Osteoblast (primary cell): ENCODE results near the gene GNG13. TPM values are rescaled to one million over a fixed set of nuclear protein-coding genes. Genes with fewer than 3 reads are reported as not detected.

ENCODE experiments used
- DNase-seq: peaks from one replicate; pipeline ENCODE4 v3.0.0; 2011; ENCODE audit warnings: low spot score, mixed read lengths; ENCODE audit not compliant: insufficient read length; ENCODE audit errors: missing footprints
- H2AFZ ChIP-seq: 2 replicates; pipeline ENCODE4 v1.6.0; 2011; ENCODE audit warnings: mild to moderate bottlenecking, low read length
- H3K27ac ChIP-seq: 2 replicates; pipeline ENCODE4 v1.5.1; 2011; ENCODE audit warnings: mild to moderate bottlenecking, low read depth, low read length, moderate library complexity
- H3K27me3 ChIP-seq: 2 replicates; pipeline ENCODE4 v1.6.0; 2012; ENCODE audit warnings: mild to moderate bottlenecking, control low read depth, inconsistent platforms, low read length, moderate library complexity; ENCODE audit not compliant: insufficient read depth
- H3K36me3 ChIP-seq: 2 replicates; pipeline ENCODE4 v1.5.1; 2011; ENCODE audit warnings: mild to moderate bottlenecking, low read length, control low read depth, moderate library complexity; ENCODE audit not compliant: insufficient read depth
- H3K4me1 ChIP-seq: 2 replicates; pipeline ENCODE4 v1.5.1; 2011; ENCODE audit warnings: mild to moderate bottlenecking, low read length, control low read depth, moderate library complexity; ENCODE audit not compliant: insufficient read depth
- H3K4me2 ChIP-seq: 2 replicates; pipeline ENCODE4 v1.6.0; 2011; ENCODE audit warnings: mild to moderate bottlenecking, low read length; ENCODE audit not compliant: insufficient read depth
- H3K4me3 ChIP-seq: fragments of 200-600 bp; sonication (generic); 3 replicates; pipeline ENCODE4 v1.5.1; 2012; ENCODE audit warnings: mild to moderate bottlenecking, low read length, inconsistent platforms; ENCODE audit not compliant: insufficient read depth
- H3K79me2 ChIP-seq: 2 replicates; pipeline ENCODE4 v1.6.0; 2012; ENCODE audit warnings: mild to moderate bottlenecking, low read length, control low read depth, inconsistent platforms; ENCODE audit not compliant: insufficient read depth
- H3K9me3 ChIP-seq: 2 replicates; pipeline ENCODE4 v1.5.1; 2011; ENCODE audit warnings: low read depth, low read length, control low read depth
- H4K20me1 ChIP-seq: 2 replicates; pipeline ENCODE4 v1.6.0; 2012; ENCODE audit warnings: mild to moderate bottlenecking, low read length, control low read depth; ENCODE audit not compliant: insufficient read depth
- CTCF ChIP-seq: IDR thresholded peaks from 2 replicates; pipeline ENCODE4 v1.5.1; 2011; ENCODE audit warnings: mild to moderate bottlenecking, low read depth, low read length, moderate library complexity; ENCODE audit errors: extremely low read depth
- total RNA-seq: library from RNA; depleted of rRNA; stranded (reverse); fragments of >200 nt; gene quantifications from 2 replicates; pipeline ENCODE4 v1.2.3, GENCODE V29; 2012

Gene GNG13
- total RNA-seq, 1 donor: not detected

DNA sequence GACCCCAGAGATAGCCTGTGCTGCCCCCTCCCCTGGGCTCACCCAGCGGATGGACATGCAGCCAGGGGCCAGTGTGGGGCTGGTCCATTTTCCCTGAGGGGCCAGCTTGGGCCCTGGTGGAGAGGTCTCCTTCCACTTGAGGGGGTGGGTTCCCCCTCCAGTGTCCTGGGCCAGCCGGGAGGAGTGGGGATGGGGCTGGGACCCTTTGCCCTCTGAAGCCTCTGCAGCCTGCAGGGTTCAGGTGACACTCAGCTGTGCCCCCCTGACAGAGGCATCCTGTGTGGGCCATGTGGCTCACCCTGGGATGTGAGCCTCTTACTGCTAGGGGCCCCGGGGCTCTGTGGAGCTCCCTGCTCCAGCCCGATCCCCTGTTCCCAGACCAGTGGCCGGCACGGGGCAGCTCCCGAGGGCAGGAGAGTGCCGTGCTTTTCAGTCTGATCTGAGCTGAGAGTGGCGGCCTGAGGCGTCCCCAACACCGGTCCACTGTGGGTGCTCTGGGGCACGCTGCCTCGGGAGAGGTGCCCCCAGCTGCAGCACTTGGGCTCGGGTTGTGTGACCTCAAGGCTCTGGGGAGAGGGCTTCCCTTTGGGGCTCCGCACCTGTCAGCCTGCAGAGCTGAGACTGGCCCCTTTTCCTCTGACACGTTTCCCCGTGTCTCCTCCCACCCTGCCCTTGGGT, 439 bp upstream of the GNG13 start:
- Histone ChIP-seq H3K4me3 (no peak overlapping the region), H3K27ac (no peak overlapping the region), H4K20me1 (no peaks in the 10 kb centered on the region), H3K9me3 (no peaks in the 10 kb centered on the region), H3K36me3 (no peaks in the 10 kb centered on the region), H3K27me3 (peaks cover 34% of the 10 kb centered on the region), H3K4me2 (no peak overlapping the region), H2AFZ (no peak overlapping the region), H3K4me1 (no peaks in the 10 kb centered on the region), H3K79me2 (no peaks in the 10 kb centered on the region)
- TF ChIP-seq CTCF: no peak
- DNase-seq: no peak

DNA sequence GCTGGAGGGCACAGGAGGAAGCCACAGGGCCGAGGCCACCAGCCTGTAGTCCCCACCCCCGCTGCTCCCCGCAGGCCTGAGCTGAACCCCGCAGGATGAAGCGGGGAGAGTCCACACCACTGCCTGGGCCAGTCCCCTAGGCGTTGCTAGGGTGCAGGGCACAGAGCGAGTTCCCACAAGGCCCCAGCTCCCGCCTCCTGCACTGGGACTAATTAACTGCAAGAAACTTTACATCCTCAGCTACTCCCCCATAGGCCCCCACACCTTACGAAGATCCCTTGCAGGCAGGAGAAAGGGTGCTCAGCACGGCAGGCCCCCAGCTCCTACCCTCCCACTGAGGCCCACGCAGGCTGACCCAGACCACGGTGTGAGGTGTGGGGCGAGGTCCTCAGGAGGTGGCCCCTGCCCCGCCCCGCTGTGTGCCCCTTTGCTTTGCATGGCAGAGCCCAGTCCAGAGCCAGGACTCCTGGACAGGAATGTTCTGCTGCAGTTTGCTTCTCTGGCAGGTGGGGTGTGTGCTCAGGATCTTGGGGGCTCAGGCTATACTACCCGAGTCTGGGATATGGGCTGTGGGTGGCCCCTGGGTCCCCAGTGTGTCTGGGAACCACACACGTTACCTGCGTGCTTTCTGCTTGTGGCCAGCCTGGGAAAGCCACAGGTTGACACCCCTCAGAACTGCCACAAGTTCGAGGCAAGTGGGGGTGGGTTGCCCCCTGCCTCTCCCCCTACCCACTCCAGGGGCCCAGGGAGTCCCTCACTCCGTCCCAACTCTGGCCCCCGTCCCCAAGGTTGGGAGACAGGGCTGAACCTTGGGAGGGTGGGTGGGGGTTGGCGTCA, 1.2 kb downstream of the GNG13 start:
- Histone ChIP-seq H3K4me3 (no peak overlapping the region), H3K9me3 (no peaks in the 10 kb centered on the region), H4K20me1 (no peaks in the 10 kb centered on the region), H3K36me3 (no peaks in the 10 kb centered on the region), H3K79me2 (no peaks in the 10 kb centered on the region), H3K27ac (no peak overlapping the region), H3K27me3 (peaks cover 34% of the 10 kb centered on the region), H3K4me2 (no peak overlapping the region), H3K4me1 (no peaks in the 10 kb centered on the region), H2AFZ (no peak overlapping the region)
- TF ChIP-seq CTCF: no peak
- DNase-seq: no peak

DNA sequence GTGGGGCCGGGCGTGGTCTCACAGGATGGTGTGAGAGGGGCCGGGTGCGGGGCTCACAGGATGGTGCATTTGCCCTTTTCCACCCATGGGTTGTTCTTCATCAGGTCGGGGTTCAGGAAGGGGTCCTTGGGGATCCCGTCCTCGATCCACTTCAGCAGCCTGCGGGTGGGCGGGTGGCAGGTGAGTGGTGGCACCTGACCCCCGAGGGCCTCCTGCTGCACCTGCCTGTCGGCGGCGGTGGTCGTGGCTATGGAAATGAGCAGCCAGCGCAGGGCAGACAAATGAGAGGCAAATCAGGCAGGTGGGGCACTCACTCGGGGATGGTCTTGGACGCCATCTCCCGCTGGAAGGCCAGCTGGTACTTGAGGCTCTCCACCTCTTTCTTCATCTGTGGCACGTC, 1.9 kb downstream of the GNG13 start:
- Histone ChIP-seq H3K36me3 (no peaks in the 10 kb centered on the region), H3K4me1 (no peaks in the 10 kb centered on the region), H3K4me3 (no peak overlapping the region), H3K27ac (no peak overlapping the region), H3K79me2 (no peaks in the 10 kb centered on the region), H3K27me3 (peaks cover 34% of the 10 kb centered on the region), H3K4me2 (no peak overlapping the region), H2AFZ (no peak overlapping the region), H4K20me1 (no peaks in the 10 kb centered on the region), H3K9me3 (no peaks in the 10 kb centered on the region)
- no peak for DNase-seq
- no peak for TF ChIP-seq CTCF

GRCh38 chr16:797686-798085, 2.8 kb downstream of the GNG13 start:
- Histone ChIP-seq H3K4me1 (no peaks in the 10 kb centered on the region), H3K27ac (no peak overlapping the region), H2AFZ (no peak overlapping the region), H3K36me3 (no peaks in the 10 kb centered on the region), H3K4me2 (no peak overlapping the region), H3K9me3 (no peaks in the 10 kb centered on the region), H3K4me3 (no peak overlapping the region), H4K20me1 (no peaks in the 10 kb centered on the region), H3K79me2 (no peaks in the 10 kb centered on the region), H3K27me3 (peaks cover 26% of the 10 kb centered on the region)
- DNase-seq: no peak
- TF ChIP-seq CTCF: no peak
